ENCODE results near the gene EBI3. TPM values are rescaled to one million over a fixed set of nuclear protein-coding genes. Genes with fewer than 3 reads are reported as not detected.

EBI3 gene
- total RNA-seq, 1 donor = not detected

DNA sequence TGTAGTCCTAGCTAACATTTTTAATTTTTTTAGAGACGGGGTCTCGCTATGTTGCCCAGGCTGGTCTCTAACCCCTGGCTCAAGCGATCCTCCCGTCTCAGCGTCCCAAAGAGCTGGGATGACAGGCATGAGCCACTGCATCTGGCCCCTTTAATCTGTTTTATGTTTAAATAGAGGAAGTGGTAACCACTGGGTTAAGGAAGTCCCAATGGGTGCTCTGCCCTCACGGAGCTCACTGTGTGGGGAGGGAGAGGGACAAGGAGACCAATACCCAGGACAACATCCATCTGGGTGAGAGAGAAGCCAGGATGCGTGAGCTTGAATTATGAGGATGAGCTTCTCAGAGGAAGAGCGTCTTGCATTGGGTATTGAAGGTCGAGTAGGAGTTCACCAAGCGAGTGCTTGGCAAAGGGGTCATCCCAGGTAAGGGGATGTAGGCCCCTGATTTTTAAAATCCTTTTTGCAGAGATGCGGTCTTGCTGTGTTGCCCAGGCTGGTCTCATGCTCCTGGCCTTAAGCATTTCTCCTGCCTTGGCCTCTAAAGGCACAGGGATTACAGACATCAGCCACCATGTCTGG, 31.4 kb downstream of the EBI3 start:
- no peak overlapping the region for H3K4me3 ChIP-seq (ENCODE audit: low read depth, low read length)
- TF ChIP-seq, protein P1, sequence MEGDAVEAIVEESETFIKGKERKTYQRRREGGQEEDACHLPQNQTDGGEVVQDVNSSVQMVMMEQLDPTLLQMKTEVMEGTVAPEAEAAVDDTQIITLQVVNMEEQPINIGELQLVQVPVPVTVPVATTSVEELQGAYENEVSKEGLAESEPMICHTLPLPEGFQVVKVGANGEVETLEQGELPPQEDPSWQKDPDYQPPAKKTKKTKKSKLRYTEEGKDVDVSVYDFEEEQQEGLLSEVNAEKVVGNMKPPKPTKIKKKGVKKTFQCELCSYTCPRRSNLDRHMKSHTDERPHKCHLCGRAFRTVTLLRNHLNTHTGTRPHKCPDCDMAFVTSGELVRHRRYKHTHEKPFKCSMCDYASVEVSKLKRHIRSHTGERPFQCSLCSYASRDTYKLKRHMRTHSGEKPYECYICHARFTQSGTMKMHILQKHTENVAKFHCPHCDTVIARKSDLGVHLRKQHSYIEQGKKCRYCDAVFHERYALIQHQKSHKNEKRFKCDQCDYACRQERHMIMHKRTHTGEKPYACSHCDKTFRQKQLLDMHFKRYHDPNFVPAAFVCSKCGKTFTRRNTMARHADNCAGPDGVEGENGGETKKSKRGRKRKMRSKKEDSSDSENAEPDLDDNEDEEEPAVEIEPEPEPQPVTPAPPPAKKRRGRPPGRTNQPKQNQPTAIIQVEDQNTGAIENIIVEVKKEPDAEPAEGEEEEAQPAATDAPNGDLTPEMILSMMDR (IDR thresholded peaks at IDR 0.05; ENCODE audit: insufficient read depth, low read length) = no peak

DNA sequence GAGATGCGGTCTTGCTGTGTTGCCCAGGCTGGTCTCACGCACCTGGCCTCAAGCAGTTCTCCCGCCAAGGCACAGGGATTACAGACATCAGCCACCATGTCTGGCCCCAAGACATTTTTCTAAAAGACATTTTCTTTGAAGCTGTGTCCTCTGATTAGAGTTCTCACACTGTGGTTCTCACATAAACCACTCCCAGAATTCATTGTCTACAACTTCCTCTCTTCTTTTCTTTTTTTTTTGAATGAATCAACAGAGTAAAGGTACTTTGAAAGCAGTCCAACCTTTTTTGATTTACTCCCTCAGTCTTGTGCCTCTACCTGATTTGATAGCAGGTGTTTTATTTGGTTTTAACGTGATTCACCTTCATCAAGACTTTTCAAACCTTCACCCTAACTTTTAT, 35.5 kb downstream of the EBI3 start:
- no peak for DNase-seq (ENCODE audit: low read depth)
- no peak overlapping the region for H3K4me3 ChIP-seq (ENCODE audit: low read depth, low read length)
- TF ChIP-seq, protein P1 (IDR thresholded peaks at IDR 0.05; ENCODE audit: insufficient read depth, low read length) = no peak

More for the DNA sequence above, 31.4 kb downstream of the EBI3 start:
- no peak for DNase-seq (ENCODE audit: low read depth)

DNA sequence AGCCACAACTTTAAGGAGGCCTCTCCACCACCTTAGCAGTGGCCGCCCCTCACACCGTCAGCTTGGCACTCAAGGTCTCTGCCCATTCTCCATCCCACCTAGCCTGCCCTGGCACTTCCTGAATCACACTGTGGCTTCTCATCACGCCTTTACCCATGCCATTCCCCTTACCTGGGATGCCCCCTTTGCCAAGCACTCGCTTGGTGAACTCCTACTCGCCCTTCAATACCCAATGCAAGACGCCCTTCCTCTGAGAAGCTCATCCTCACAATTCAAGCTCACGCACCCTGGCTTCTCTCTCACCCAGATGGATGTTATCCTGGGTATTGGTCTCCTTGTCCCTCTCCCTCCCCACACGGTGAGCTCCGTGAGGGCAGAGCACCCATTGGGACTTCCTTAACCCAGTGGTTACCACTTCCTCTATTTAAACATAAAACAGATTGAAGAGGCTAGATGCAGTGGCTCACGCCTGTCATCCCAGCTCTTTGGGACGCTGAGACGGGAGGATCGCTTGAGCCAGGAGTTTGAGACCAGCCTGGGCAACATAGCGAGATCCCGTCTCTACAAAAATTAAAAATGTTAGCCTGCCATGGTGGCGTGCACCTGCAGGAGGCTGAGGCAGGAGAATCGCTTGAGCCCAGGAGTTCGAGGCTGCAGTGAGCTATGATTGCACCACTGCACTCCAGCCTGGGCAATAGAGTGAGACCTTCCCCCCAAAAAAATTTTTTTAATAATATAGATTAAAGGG, 37.1 kb downstream of the EBI3 start:
- no peak overlapping the region for H3K4me3 ChIP-seq (ENCODE audit: low read depth, low read length)
- TF ChIP-seq, protein P1 (IDR thresholded peaks at IDR 0.05; ENCODE audit: insufficient read depth, low read length) = no peak
- no peak for DNase-seq (ENCODE audit: low read depth)

DNA sequence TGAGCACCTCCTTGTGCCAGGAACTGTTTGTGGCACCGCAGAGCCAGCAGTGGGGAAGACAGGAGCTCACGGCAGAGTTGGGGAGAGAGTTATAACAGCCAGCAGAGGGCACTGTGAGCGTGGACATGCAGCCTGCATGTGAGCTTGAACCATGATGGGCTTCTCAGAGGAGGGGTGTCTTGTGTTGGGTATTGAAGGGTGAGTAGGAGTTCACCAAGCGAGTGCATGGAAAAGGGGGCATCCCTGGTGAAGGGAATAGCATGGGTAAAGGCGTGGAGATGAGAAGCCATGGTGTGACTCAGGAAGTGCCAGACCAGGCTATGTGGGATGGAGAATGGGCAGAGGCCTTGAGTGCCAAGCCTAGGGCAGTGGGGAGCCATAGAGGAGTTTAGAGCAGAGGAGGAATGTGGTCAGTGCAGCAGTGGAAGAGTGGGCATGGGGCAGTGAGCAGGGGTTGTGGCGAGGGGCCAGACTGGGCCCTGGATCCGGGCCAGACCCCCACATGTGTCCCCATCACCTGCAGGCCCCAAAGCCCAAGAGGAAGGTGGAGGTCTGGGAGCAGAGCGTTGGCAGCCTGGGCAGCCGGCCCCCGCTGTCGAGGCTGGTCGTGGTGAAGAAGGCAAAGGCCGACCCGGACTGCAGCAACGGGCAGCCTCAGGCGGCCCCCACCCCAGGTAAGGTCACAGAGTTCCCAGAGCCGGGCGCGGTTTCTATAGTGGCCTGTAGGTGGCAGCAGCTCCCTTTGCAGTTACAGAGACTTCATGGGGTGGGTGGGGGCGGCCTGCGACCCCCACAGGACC, 38.0 kb downstream of the EBI3 start:
- DNase-seq (ENCODE audit: low read depth) = peak; percentile 40
- TF ChIP-seq, protein P1 (IDR thresholded peaks at IDR 0.05; ENCODE audit: insufficient read depth, low read length) = peak; percentile 80
- H3K4me3 ChIP-seq (ENCODE audit: low read depth, low read length) = no peak overlapping the region

DNA sequence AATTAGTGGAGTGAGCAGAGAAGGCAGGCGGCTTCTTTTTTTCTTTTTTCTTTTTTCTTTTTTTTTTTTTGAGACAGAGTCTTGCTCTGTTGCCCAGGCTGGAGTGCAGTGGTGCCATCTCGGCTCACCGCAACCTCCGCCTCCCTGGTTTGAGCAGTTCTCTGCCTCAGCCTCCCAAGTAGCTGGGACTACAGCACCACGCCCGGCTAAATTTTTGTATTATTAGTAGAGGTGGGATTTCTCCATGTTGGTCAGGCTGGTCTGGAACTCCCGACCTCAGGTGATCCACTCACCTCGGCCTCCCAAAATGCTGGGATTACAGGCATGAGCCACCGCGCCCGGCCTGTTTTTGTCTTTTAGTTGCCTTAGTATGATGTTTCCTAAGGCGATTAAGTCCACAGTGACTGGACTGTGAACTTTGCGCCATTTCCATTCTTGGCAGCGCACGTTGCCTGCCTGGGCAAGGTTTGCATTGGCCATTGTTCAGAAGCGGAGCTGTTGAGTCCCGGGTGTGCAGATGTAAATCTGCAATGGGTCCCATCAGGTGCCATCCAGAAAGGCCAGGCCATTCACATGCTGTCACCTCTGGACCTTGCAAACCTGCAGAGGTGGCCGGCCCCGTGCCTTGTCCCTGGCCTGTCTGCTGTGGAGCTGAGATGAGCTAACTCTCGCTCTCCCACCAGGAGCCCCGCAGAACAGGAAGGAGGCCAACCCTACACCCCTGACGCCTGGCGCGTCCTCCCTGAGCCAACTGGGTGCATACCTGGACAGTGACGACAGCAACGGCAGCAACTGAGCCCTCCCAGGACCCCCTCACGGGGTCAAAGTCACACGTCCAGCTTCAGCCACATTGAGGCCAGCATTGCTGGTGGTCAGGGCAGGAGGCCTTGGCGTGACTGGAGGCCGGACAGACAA, 38.8 kb downstream of the EBI3 start:
- no peak overlapping the region for H3K4me3 ChIP-seq (ENCODE audit: low read depth, low read length)
- TF ChIP-seq, protein P1 (IDR thresholded peaks at IDR 0.05; ENCODE audit: insufficient read depth, low read length) = no peak
- DNase-seq (ENCODE audit: low read depth) = no peak

DNA sequence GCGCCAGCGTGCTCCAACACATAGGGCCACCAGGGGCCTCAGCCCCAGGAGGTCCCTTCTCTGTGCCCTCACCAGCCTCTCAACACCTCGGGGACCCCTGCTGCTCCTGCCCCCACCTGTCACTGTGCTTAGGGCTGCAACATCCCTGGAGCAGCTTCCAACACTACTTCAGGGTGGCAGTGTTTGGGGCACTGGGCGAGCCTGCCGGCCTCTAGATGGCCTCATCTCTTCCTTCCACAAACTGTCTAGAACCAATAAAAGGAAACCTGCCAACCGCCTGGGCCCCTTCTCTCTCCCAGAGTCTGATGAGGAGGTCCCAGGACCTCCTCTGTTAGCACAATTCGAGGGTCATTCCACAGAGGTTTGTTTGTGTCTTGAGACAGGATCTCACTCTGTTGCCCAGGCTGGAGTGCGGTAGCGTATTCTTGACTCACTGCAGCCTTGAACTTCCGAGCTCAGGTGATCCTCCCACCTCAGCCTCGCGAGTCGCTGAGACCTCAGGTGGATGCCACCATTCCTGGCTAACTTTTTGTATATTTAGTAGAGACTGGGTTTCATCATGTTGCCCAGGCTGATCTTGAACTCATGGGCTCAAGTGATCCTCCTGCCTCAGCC, 39.6 kb downstream of the EBI3 start:
- no peak for DNase-seq (ENCODE audit: low read depth)
- TF ChIP-seq, protein P1 (IDR thresholded peaks at IDR 0.05; ENCODE audit: insufficient read depth, low read length) = no peak
- no peak overlapping the region for H3K4me3 ChIP-seq (ENCODE audit: low read depth, low read length)

Data from fibroblast of the aortic adventitia (primary cell).